22Rv1 (cell line): Measurements from ENCODE around the gene FADS1.

ENCODE experiments used
- H3K27ac ChIP-seq: fragments of 450-650 bp; 2 replicates; pipeline ENCODE4 v1.5.1; 2017
- CTCF ChIP-seq: fragments of 450-650 bp; IDR thresholded peaks from 2 replicates; pipeline ENCODE4 v1.5.1; 2017; ENCODE audit warnings: mild to moderate bottlenecking
- ZFX ChIP-seq: fragments of 450-650 bp; IDR thresholded peaks from 2 replicates; pipeline ENCODE4 v1.6.1; 2017; ENCODE audit warnings: antibody characterized with exemption, borderline replicate concordance

FADS1 gene

DNA sequence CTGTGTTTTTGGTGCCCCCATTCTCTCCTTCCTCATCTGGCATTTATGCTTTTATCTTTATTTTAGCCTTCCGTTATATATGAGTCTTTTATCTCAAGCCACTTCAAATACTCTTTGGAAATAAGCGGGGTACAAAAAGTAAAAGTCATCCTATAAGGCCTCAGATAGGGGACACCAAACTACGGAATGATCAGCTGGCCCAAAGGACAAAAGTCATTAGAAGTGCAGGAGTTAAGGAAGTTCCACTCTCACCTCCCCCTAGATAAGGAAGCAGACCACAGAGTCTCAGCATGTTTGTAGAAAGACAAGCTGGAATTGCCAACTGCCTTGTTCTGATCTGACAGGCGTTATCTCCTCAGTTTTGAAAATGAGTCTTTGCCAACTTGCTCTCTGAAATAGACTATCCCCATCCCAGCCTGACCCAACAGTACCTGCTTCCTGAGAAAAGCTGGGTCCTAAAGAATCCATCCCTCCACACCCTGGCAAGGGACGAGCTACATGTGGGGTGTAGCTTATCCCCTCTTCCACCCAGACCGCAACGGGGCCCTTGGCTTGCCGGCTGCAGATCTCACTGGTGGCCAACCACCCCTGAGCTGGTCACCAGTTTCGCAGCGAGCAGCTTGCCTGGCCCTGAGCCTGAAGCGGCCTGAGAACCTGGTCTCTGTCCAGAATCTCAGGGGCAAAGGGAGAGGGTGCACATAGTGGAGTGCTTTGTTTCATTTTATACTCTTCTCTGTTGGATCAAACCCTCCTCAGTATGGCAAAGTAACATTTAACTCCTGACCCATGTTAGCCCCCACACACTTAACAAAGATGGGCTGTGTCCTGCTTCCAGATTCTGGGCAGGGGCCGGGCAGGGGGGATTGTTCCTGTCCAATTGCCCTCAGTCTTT lies 25.1 kb upstream of the FADS1 start:
- no peak for TF ChIP-seq CTCF
- TF ChIP-seq ZFX, result no peak
- no peak overlapping the region for H3K27ac ChIP-seq

GRCh38 chr11:61840371-61840770 lies 23.6 kb upstream of the FADS1 start:
- no peak overlapping the region for H3K27ac ChIP-seq
- TF ChIP-seq ZFX, result no peak
- TF ChIP-seq CTCF, result no peak

GRCh38 chr11:61839742-61840141 lies 22.9 kb upstream of the FADS1 start:
- TF ChIP-seq ZFX (no peak), CTCF (no peak)
- no peak overlapping the region for H3K27ac ChIP-seq

- TF ChIP-seq CTCF (no peak), ZFX (no peak)
- no peak overlapping the region for H3K27ac ChIP-seq
These were observed 22.1 kb upstream of the FADS1 start for GRCh38 chr11:61838921-61839320.

DNA sequence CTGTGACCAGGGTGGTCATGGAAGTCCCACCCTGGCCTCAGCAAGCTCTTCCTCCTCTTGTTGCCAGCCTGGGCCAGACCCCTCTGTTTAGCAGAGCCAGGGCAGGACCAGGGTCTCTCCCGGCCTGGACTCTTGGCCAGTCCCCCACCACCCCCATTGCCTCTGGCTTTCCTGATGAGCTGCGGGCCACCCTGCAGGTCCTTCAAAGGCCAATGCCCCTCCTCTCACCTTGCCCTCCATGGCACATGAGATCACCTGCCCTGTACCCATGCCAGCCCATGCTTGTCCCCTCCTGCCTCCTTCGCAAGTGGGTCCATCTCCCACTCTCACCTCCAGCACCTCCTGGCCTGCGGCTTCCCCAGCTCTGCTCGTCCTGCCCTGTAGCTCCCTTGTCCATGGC lies 21.7 kb upstream of the FADS1 start:
- TF ChIP-seq CTCF (no peak), ZFX (no peak)
- H3K27ac ChIP-seq, result no peak overlapping the region

GRCh38 chr11:61837411-61838005 lies 20.7 kb upstream of the FADS1 start:
- H3K27ac ChIP-seq, result no peak overlapping the region
- TF ChIP-seq ZFX (no peak), CTCF (no peak)

DNA sequence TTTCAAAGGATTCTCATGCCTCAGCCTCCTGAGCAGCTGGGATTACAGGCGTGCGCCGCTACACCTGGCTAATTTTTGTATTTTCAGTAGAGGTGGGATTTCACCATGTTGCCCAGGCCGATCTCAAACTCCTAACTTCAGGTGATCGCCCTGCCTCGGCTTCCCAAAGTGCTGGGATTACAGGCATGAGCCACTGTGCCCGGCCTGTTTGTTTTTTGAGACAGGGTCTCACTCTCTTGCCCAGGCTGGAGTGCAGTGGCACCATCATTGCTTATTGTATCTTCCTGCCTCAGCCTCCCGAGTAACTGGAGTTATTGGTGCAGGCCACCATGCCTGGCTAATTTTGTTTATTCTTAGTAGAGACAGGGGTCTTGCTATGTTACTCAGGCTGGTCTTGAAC lies 19.4 kb upstream of the FADS1 start:
- TF ChIP-seq CTCF (no peak), ZFX (no peak)
- no peak overlapping the region for H3K27ac ChIP-seq
